GM12878 (cell line): Measurements from ENCODE around the gene NFATC1.

ENCODE experiments used
- CTCF ChIP-seq, 3 experiments: IDR thresholded peaks in 2 of 3; conservative IDR thresholded peaks in 1 of 3; 2 replicates each; pipeline ENCODE4 v1.5.1; 2011; ENCODE audit warnings: low read depth in 3 of 3, low read length in 3 of 3, mild to moderate bottlenecking in 3 of 3, control low read depth in 2 of 3, moderate library complexity in 2 of 3, inconsistent platforms in 1 of 3, mixed read lengths in 1 of 3; ENCODE audit not compliant: control insufficient read depth in 2 of 3, insufficient read depth in 1 of 3; ENCODE audit errors: extremely low read depth in 1 of 3
- FOXK2 ChIP-seq: fragments of 450-650 bp; IDR thresholded peaks from 2 replicates; pipeline ENCODE4 v1.6.1; 2017; ENCODE audit warnings: mild to moderate bottlenecking, moderate library complexity
- HCFC1 ChIP-seq: fragments of 150-350 bp; IDR thresholded peaks from 2 replicates; pipeline ENCODE4 v1.6.1; 2014; ENCODE audit warnings: low read length
- MAX ChIP-seq: IDR thresholded peaks from 2 replicates; pipeline ENCODE4 v1.6.1; 2012; ENCODE audit warnings: low read depth, low read length, improper control_type of control experiment
- POLR2A ChIP-seq: IDR thresholded peaks from 2 replicates; pipeline ENCODE4 v1.6.1; 2011; ENCODE audit warnings: low read depth, mild to moderate bottlenecking, low read length
- SUZ12 ChIP-seq: fragments of 200-600 bp; sonication (generic); IDR thresholded peaks from one replicate; pipeline ENCODE4 v1.6.1; 2018; ENCODE audit warnings: antibody characterized with exemption, mild to moderate bottlenecking; ENCODE audit not compliant: unreplicated experiment
- ZNF274 ChIP-seq: IDR thresholded peaks from one replicate; pipeline ENCODE4 v1.8.0; 2011; ENCODE audit not compliant: insufficient read length, insufficient read depth

DNA sequence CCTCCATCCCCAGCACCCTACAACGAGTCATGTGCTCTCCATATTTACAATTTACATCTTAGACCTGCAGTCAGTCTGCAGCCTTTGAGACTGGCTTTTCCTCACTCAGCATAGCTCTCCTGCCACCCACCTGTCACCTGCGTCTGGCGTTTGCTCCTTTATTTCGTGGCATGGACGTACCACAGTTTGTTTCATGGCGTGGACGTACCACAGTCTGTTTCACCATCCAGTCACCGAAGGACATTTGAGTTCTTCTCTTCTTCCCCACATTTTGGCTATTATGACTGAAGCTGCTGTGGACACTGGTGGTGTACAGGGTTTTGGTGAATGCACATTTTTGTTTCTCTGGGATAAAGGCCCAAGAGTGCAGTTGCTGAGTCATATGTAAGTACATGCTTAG is 142.0 kb downstream of the NFATC1 start:
- TF ChIP-seq HCFC1, result no peak
- no peak for TF ChIP-seq POLR2A
- no peak for TF ChIP-seq MAX
- TF ChIP-seq SUZ12, result no peak
- TF ChIP-seq CTCF (IDR thresholded peaks at IDR 0.05 in 2 of 3, conservative IDR thresholded peaks at IDR 0.05 in 1 of 3; ENCODE audit: control insufficient read depth in 2 of 3, extremely low read depth in 1 of 3, insufficient read depth in 1 of 3, low read depth in 3 of 3, low read length in 3 of 3), result no peak
- no peak for TF ChIP-seq FOXK2
- no peak for TF ChIP-seq ZNF274
